Thyroid gland (tissue), 4 donors: ENCODE measurements around the gene GEMIN2.
A peak's percentile ranks its signal among the peaks of the same experiment; 100 is the strongest.

Experiments used
- POLR2A ChIP-seq, 2 donors: fragments of 450-650 bp; IDR thresholded peaks; one replicate each; pipeline ENCODE4 v1.6.1; 2017; ENCODE audit warnings: antibody characterized with exemption in 2 of 2, mild to moderate bottlenecking in 2 of 2, moderate library complexity in 1 of 2
- TF ChIP-seq, protein P1 (sequence below), 6 experiments: fragments of 200-600 bp in 3 of 6; fragments of 450-650 bp in 3 of 6; sonication (generic) in 3 of 6; IDR thresholded peaks; one replicate each; pipeline ENCODE4 v1.5.1; 2016 to 2019; ENCODE audit warnings: antibody characterized with exemption in 6 of 6, mild to moderate bottlenecking in 2 of 6, inconsistent platforms in 1 of 6, moderate library complexity in 1 of 6

DNA sequence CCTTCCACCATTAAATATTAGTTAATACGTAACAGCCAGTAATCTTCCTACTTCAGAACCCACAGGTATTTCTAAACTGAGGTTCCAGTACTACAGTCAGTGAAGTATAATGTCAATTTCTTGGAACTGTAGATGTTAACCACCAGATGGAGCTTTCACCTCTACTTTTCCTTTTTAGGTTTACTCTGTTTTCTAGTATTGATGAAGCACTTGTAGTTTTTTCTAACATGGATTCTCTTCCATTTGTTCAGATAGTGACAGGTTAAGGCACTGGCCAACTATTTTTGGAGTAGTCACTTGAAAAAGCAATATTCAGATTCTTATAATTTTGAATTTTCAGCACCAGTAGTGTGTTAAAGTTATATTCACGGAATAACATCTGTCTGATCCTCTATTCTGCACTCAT, 6.5 kb upstream of the GEMIN2 start:
- TF ChIP-seq, protein P1, sequence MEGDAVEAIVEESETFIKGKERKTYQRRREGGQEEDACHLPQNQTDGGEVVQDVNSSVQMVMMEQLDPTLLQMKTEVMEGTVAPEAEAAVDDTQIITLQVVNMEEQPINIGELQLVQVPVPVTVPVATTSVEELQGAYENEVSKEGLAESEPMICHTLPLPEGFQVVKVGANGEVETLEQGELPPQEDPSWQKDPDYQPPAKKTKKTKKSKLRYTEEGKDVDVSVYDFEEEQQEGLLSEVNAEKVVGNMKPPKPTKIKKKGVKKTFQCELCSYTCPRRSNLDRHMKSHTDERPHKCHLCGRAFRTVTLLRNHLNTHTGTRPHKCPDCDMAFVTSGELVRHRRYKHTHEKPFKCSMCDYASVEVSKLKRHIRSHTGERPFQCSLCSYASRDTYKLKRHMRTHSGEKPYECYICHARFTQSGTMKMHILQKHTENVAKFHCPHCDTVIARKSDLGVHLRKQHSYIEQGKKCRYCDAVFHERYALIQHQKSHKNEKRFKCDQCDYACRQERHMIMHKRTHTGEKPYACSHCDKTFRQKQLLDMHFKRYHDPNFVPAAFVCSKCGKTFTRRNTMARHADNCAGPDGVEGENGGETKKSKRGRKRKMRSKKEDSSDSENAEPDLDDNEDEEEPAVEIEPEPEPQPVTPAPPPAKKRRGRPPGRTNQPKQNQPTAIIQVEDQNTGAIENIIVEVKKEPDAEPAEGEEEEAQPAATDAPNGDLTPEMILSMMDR (IDR thresholded peaks at IDR 0.05): peak in 5 of 6 experiments; percentile 5 to 62 (median 45)
- TF ChIP-seq POLR2A (IDR thresholded peaks at IDR 0.05): no peak
